Testis (tissue), 3 donors: ENCODE data around the gene CASTOR2. TPM values are rescaled to one million over a fixed set of nuclear protein-coding genes. Genes with fewer than 3 reads are reported as not detected.
"Not testable (repeated sequence)": the region's sequence is repeated elsewhere in the genome, so short reads cannot be mapped to it uniquely, and the experiment has no call there.

ENCODE experiments used
- DNase-seq: peaks from one replicate; pipeline ENCODE4 v3.0.0-alpha.2; 2019
- H3K27ac ChIP-seq, 2 donors: fragments of 200-600 bp; sonication (generic); one replicate each; pipeline ENCODE4 v1.5.1; 2019
- H3K27me3 ChIP-seq: fragments of 200-600 bp; sonication (generic); one replicate; pipeline ENCODE4 v1.5.1; 2019
- H3K36me3 ChIP-seq: fragments of 200-600 bp; sonication (generic); one replicate; pipeline ENCODE4 v1.5.1; 2017; ENCODE audit warnings: low read depth; ENCODE audit errors: missing control alignments
- H3K4me1 ChIP-seq: fragments of 200-600 bp; sonication (generic); one replicate; pipeline ENCODE4 v1.5.1; 2019
- H3K4me3 ChIP-seq, 2 donors: fragments of 200-600 bp; sonication (generic); one replicate each; pipeline ENCODE4 v1.5.1; 2017 to 2019
- H3K9me3 ChIP-seq: fragments of 200-600 bp; sonication (generic); one replicate; pipeline ENCODE4 v1.5.1; 2017
- POLR2A ChIP-seq: fragments of 450-650 bp; IDR thresholded peaks from one replicate; pipeline ENCODE4 v1.6.1; 2017; ENCODE audit warnings: antibody characterized with exemption, mild to moderate bottlenecking, moderate library complexity
- WGBS, 2 donors: methylation state at CpG; one replicate each; pipeline ENCODE4 v1.1.5; 2018; 5-methylcytosine and 5-hydroxymethylcytosine counted together
- intact Hi-C: fragments of 100-400 bp; cut with DNase I; formaldehyde crosslinking; loops from one replicate; pipeline ENCODE4 v1.15.1; 2023; ENCODE audit warnings: low total_unique reads
- polyA plus RNA-seq: library from polyadenylated mRNA; stranded (reverse); fragments of 350-450 nt; fragmentation: Illumina TruSeq; extraction: RNeasy Lipid Tissue Mini Kit (QIAGEN cat#74804); gene quantifications from one replicate; pipeline ENCODE4 v1.2.3, GENCODE V29; 2014; ENCODE audit warnings: low read depth, low replicate concordance; ENCODE audit not compliant: insufficient read depth
- total RNA-seq, 2 donors: library from RNA; depleted of rRNA; stranded (reverse); fragments of >200 nt; gene quantifications; one replicate each; pipeline ENCODE4 v1.2.3, GENCODE V29; 2016
- TF ChIP-seq, protein P1 (sequence below), 3 experiments: fragments of 450-650 bp in 2 of 3; fragments of 200-600 bp in 1 of 3; sonication (generic) in 1 of 3; IDR thresholded peaks; one replicate each; pipeline ENCODE4 v1.5.1; 2016 to 2019; ENCODE audit warnings: antibody characterized with exemption in 3 of 3, mild to moderate bottlenecking in 2 of 3, moderate library complexity in 1 of 3

CASTOR2 gene
- total and polyA plus RNA-seq, 3 donors from 2014 or later = 8.1 to 38.2 (median 35.0) TPM

DNA sequence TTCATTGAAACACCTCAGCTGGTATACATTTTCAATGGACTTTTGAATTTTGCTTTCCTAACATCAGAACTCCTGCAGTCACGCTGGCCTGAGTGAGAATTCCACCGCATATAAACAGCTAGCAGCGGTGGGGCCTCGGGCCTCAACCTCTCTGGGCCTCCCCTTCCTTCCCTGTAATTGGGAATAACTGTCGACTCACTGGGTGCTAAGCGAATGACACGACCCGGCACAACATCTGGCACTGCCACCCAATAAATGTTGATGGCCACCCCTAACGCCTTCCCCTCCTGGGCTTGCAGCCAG is 108.4 kb downstream of the CASTOR2 start:
- H3K4me3 ChIP-seq = peak overlapping the region; percentile 81 to 82
- no peaks in the 10 kb centered on the region for H3K9me3 ChIP-seq
- H3K4me1 ChIP-seq = peaks cover 7% of the 10 kb centered on the region
- TF ChIP-seq POLR2A = no peak
- TF ChIP-seq, protein P1, sequence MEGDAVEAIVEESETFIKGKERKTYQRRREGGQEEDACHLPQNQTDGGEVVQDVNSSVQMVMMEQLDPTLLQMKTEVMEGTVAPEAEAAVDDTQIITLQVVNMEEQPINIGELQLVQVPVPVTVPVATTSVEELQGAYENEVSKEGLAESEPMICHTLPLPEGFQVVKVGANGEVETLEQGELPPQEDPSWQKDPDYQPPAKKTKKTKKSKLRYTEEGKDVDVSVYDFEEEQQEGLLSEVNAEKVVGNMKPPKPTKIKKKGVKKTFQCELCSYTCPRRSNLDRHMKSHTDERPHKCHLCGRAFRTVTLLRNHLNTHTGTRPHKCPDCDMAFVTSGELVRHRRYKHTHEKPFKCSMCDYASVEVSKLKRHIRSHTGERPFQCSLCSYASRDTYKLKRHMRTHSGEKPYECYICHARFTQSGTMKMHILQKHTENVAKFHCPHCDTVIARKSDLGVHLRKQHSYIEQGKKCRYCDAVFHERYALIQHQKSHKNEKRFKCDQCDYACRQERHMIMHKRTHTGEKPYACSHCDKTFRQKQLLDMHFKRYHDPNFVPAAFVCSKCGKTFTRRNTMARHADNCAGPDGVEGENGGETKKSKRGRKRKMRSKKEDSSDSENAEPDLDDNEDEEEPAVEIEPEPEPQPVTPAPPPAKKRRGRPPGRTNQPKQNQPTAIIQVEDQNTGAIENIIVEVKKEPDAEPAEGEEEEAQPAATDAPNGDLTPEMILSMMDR (IDR thresholded peaks at IDR 0.05) = no peak
- intact Hi-C loops = no loop called here
- 2 to 3% methylated on average over 9 of the region's 9 CpGs for WGBS, 2 donors
- H3K27me3 ChIP-seq = no peaks in the 10 kb centered on the region
- peaks cover 5% of the 10 kb centered on the region for H3K36me3 ChIP-seq
- no peak for DNase-seq
- H3K27ac ChIP-seq = peak overlapping the region; percentile 82 to 92

DNA sequence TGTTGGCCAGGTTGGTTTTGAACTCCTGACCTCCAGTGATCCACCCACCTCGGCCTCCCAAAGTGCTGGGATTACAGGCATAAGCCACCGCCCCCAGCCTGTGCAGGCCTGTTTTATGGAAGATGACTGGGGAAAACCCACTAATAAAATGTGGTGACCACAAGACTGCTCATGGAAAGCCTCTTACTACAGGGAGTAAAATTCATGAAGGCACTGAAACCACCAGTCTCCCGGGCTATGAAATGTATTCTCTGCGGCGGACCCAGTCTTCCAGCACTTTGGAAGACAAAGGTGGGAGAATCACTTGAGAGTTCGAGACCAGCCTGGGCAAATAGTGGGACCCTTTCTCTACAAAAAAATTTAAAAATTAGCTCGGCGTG is 109.7 kb downstream of the CASTOR2 start:
- H3K4me3 ChIP-seq = peak overlapping the region; percentile 81 to 82
- H3K36me3 ChIP-seq, H3K9me3 ChIP-seq, H3K4me1 ChIP-seq, DNase-seq, intact Hi-C loops, H3K27me3 ChIP-seq: not testable (repeated sequence)
- peak overlapping the region; percentile 82 to 92 for H3K27ac ChIP-seq
- 55 to 66% methylated on average over 6 of the region's 8 CpGs for WGBS, 2 donors

Other genes with a start within 250 kb of the CASTOR2 start
- 1 to 10 TPM; 1.5 to 2.1 TPM for gene NCF1, start 190.7 kb upstream of the CASTOR2 start, total RNA-seq
- 8.3 TPM for gene NCF1, start 190.7 kb upstream of the CASTOR2 start, polyA plus RNA-seq
- gene GTF2IRD2, start 113.1 kb upstream of the CASTOR2 start, total RNA-seq = 10 to 100 TPM; 27.9 to 28.8 TPM
- 10.4 TPM for gene GTF2IRD2, start 113.1 kb upstream of the CASTOR2 start, polyA plus RNA-seq
- gene RCC1L, start 109.1 kb downstream of the CASTOR2 start, total RNA-seq = 10 to 100 TPM; 48.7 to 54.3 TPM
- gene RCC1L, start 109.1 kb downstream of the CASTOR2 start, polyA plus RNA-seq = 35.1 TPM
- 10 to 100 TPM; 44.4 to 63.1 TPM for gene GTF2IRD2B, start 127.9 kb downstream of the CASTOR2 start, total RNA-seq
- 19.9 TPM for gene GTF2IRD2B, start 127.9 kb downstream of the CASTOR2 start, polyA plus RNA-seq